ENCODE results near the gene DNASE1L3. TPM values are rescaled to one million over a fixed set of nuclear protein-coding genes. Genes with fewer than 3 reads are reported as not detected.

Gene DNASE1L3
- polyA plus RNA-seq, 1 donor from 2014 or later = not detected

- Histone ChIP-seq H3K79me2 (replicated peaks; ENCODE audit: insufficient read depth, low read length) (no peaks in the 10 kb centered on the region), H3K27me3 (ENCODE audit: insufficient read depth, low read depth, low read length) (no peaks in the 10 kb centered on the region), H3K9me2 (ENCODE audit: insufficient read depth, low read length) (no peaks in the 10 kb centered on the region), H4K20me1 (ENCODE audit: insufficient read depth) (no peaks in the 10 kb centered on the region), H3K36me3 (ENCODE audit: insufficient read depth, low read length) (no peaks in the 10 kb centered on the region), H3K9ac (ENCODE audit: low read length) (no peak overlapping the region), H3K9me3 (ENCODE audit: low read length) (no peaks in the 10 kb centered on the region), H3K4me3 (ENCODE audit: low read length) (no peak overlapping the region), H2AFZ (ENCODE audit: low read depth, low read length) (no peak overlapping the region), H3K27ac (ENCODE audit: low read length) (no peak overlapping the region), H3F3A (ENCODE audit: insufficient read depth, low read length, poor library complexity, severe bottlenecking) (no peaks in the 10 kb centered on the region), H3K4me2 (ENCODE audit: low read length) (no peak overlapping the region)
- TF ChIP-seq CTCF (IDR thresholded peaks at IDR 0.05; ENCODE audit: poor library complexity, severe bottlenecking) = no peak
- TF ChIP-seq EZH2 (IDR thresholded peaks at IDR 0.05; ENCODE audit: borderline replicate concordance, insufficient read depth, low read length, poor library complexity, severe bottlenecking) = no peak
- no peak for TF ChIP-seq RAD21 (conservative IDR thresholded peaks at IDR 0.05)
- TF ChIP-seq POLR2AphosphoS5 (IDR thresholded peaks at IDR 0.05) = no peak
- TF ChIP-seq TAF1 (IDR thresholded peaks at IDR 0.05; ENCODE audit: low read depth) = no peak
- TF ChIP-seq MXI1 (conservative IDR thresholded peaks at IDR 0.05; ENCODE audit: poor library complexity, severe bottlenecking) = no peak
- no peak for TF ChIP-seq EP300 (conservative IDR thresholded peaks at IDR 0.05; ENCODE audit: poor library complexity, severe bottlenecking)
- TF ChIP-seq REST (IDR thresholded peaks at IDR 0.05; ENCODE audit: borderline replicate concordance) = no peak
- no peak for TF ChIP-seq SMC3 (conservative IDR thresholded peaks at IDR 0.05; ENCODE audit: poor library complexity)
Measured at GRCh38 chr3:58254144-58254543, 43.4 kb upstream of the DNASE1L3 start.

GRCh38 chr3:58251631-58252035 is 40.9 kb upstream of the DNASE1L3 start:
- Histone ChIP-seq H3K79me2 (replicated peaks; ENCODE audit: insufficient read depth, low read length) (no peaks in the 10 kb centered on the region), H3K9me2 (ENCODE audit: insufficient read depth, low read length) (no peaks in the 10 kb centered on the region), H3K9ac (ENCODE audit: low read length) (no peak overlapping the region), H3K4me2 (ENCODE audit: low read length) (no peak overlapping the region), H3F3A (ENCODE audit: insufficient read depth, low read length, poor library complexity, severe bottlenecking) (no peaks in the 10 kb centered on the region), H3K27ac (ENCODE audit: low read length) (no peak overlapping the region), H3K4me3 (ENCODE audit: low read length) (no peak overlapping the region), H3K27me3 (ENCODE audit: insufficient read depth, low read depth, low read length) (no peaks in the 10 kb centered on the region), H3K36me3 (ENCODE audit: insufficient read depth, low read length) (no peaks in the 10 kb centered on the region), H3K9me3 (ENCODE audit: low read length) (no peaks in the 10 kb centered on the region), H4K20me1 (ENCODE audit: insufficient read depth) (no peaks in the 10 kb centered on the region), H2AFZ (ENCODE audit: low read depth, low read length) (no peak overlapping the region)
- TF ChIP-seq EP300 (conservative IDR thresholded peaks at IDR 0.05; ENCODE audit: poor library complexity, severe bottlenecking) = no peak

Data from neural cell (in vitro differentiated cells).